Measurements from ENCODE around the gene XPR1. TPM values are rescaled to one million over a fixed set of nuclear protein-coding genes. Genes with fewer than 3 reads are reported as not detected.

XPR1 gene
- total and polyA plus RNA-seq, 7 experiments from 2014 or later, result 5.4 to 19.7 (median 15.4) TPM

DNA sequence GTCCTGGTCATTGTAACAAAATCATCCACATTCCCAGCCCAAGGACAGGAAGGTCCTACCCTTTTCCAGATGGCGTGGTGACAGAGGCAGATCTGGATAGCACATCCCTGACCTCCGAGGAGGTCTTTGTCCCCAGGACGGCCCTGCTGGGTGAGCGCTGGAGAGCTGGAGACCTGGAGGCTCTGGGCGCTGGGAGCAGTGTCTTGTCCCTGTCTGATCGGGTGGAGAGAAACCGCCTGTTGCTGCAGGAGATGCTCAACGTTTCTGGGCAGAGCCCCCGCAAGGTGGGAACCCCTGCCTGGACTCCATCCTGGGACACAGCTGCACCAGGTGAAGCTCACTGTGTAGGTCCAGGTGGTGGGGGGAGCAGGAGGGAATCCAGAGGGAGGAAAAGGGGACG lies 284.9 kb downstream of the XPR1 start:
- Mint-ChIP-seq H3K4me1 (peaks cover 0 to 10% (median 6%) of the 10 kb centered on the region in 7 donors), H3K27ac (no peak overlapping the region), H3K36me3 (peaks cover 0 to 3% (median 0%) of the 10 kb centered on the region in 5 donors), H3K27me3 (peaks cover 20 to 30% (median 26%) of the 10 kb centered on the region in 5 donors), H3K4me3 (no peak overlapping the region), H3K9me3 (peaks cover 0 to 1% (median 0%) of the 10 kb centered on the region in 11 donors)
- intact Hi-C loops (cut with micrococcal nuclease), result no loop called here
- no peaks in the 10 kb centered on the region for H3K9me3 ChIP-seq (ENCODE audit: control insufficient read depth in 2 of 3, low read length in 3 of 3)
- ATAC-seq (no peak), DNase-seq (no peak)
- H3K4me1 ChIP-seq (ENCODE audit: control insufficient read depth in 2 of 2, insufficient read depth in 2 of 2, low read length in 2 of 2), result no peaks in the 10 kb centered on the region
- ChIA-PET POLR2A (no interaction called here), CTCF (interaction anchor here (0.6 kb wide), 1 partner anchor 14 kb away, joined by 3 read pairs; no protein-coding TSS in a partner anchor)
- H3K4me3 ChIP-seq (ENCODE audit: low read length), result no peak overlapping the region
- no peaks in the 10 kb centered on the region for H3K36me3 ChIP-seq (ENCODE audit: control insufficient read depth in 2 of 3, insufficient read depth in 3 of 3, low read length in 3 of 3)
- H3K27me3 ChIP-seq (ENCODE audit: control insufficient read depth in 2 of 2, insufficient read depth in 2 of 2, low read length in 2 of 2), result no peaks in the 10 kb centered on the region
- no peak overlapping the region for H3K27ac ChIP-seq (ENCODE audit: low read depth, low read length)

- Histone ChIP-seq H3K4me3 (ENCODE audit: low read length) (no peak overlapping the region), H3K36me3 (ENCODE audit: control insufficient read depth in 2 of 3, insufficient read depth in 3 of 3, low read length in 3 of 3) (no peaks in the 10 kb centered on the region), H3K9me3 (ENCODE audit: control insufficient read depth in 2 of 3, low read length in 3 of 3) (no peaks in the 10 kb centered on the region), H3K4me1 (ENCODE audit: control insufficient read depth in 2 of 2, insufficient read depth in 2 of 2, low read length in 2 of 2) (no peaks in the 10 kb centered on the region), H3K27ac (ENCODE audit: low read depth, low read length) (no peak overlapping the region), H3K27me3 (ENCODE audit: control insufficient read depth in 2 of 2, insufficient read depth in 2 of 2, low read length in 2 of 2) (no peaks in the 10 kb centered on the region)
- no peak overlapping the region for H3K27ac Mint-ChIP-seq
- H3K27me3 Mint-ChIP-seq, result peaks cover 17 to 26% (median 22%) of the 10 kb centered on the region in 5 donors
- H3K4me3 Mint-ChIP-seq, result no peak overlapping the region
- ChIA-PET CTCF (interaction anchor here (0.6 kb wide), 1 partner anchor 15 kb away, joined by 3 read pairs; no protein-coding TSS in a partner anchor), POLR2A (no interaction called here)
- intact Hi-C loops (cut with micrococcal nuclease), result no loop called here
- H3K4me1 Mint-ChIP-seq, result peaks cover 0 to 9% (median 5%) of the 10 kb centered on the region in 7 donors
- H3K9me3 Mint-ChIP-seq, result peaks cover 0 to 1% (median 0%) of the 10 kb centered on the region in 11 donors
- DNase-seq, result no peak
- no peak for ATAC-seq
- H3K36me3 Mint-ChIP-seq, result peaks cover 0 to 3% (median 0%) of the 10 kb centered on the region in 5 donors
These were observed 285.7 kb downstream of the XPR1 start for GRCh38 chr1:180917306-180918065.

DNA sequence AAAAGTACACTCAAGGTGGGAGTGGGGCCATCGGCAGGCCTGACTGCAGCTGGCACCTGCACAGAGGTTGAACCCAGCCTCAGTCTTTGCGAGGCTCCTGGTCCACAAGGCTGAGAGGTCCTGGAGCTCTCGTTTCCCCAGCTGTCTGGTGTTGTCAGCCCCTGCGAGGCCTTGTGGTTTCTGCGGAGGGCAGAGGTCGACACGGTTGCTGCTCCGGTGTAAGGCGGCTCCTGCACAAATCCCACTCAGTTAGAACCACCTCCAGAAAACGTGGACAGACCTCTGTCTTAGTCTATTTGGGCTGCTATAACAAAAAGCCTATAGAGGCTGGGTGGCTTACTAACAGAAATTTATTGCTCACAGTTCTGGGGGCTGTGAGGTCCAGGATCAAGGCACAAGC lies 286.7 kb downstream of the XPR1 start:
- Mint-ChIP-seq H3K36me3 (peaks cover 0 to 3% (median 0%) of the 10 kb centered on the region in 5 donors), H3K4me3 (no peak overlapping the region), H3K9me3 (peaks cover 0 to 1% (median 0%) of the 10 kb centered on the region in 11 donors), H3K27ac (no peak overlapping the region), H3K4me1 (peaks cover 0 to 7% (median 3%) of the 10 kb centered on the region in 7 donors), H3K27me3 (peaks cover 15 to 23% (median 19%) of the 10 kb centered on the region in 5 donors)
- DNase-seq (no peak), ATAC-seq (no peak)
- POLR2A ChIA-PET, result no interaction called here
- H3K4me3 ChIP-seq (ENCODE audit: low read length), result no peak overlapping the region
- no peak overlapping the region for H3K27ac ChIP-seq (ENCODE audit: low read depth, low read length)
- CTCF ChIA-PET, result no interaction called here
- intact Hi-C loops (cut with micrococcal nuclease), result no loop called here
- H3K36me3 ChIP-seq (ENCODE audit: control insufficient read depth in 2 of 3, insufficient read depth in 3 of 3, low read length in 3 of 3), result no peaks in the 10 kb centered on the region
- no peaks in the 10 kb centered on the region for H3K4me1 ChIP-seq (ENCODE audit: control insufficient read depth in 2 of 2, insufficient read depth in 2 of 2, low read length in 2 of 2)
- H3K27me3 ChIP-seq (ENCODE audit: control insufficient read depth in 2 of 2, insufficient read depth in 2 of 2, low read length in 2 of 2), result no peaks in the 10 kb centered on the region
- no peaks in the 10 kb centered on the region for H3K9me3 ChIP-seq (ENCODE audit: control insufficient read depth in 2 of 3, low read length in 3 of 3)

DNA sequence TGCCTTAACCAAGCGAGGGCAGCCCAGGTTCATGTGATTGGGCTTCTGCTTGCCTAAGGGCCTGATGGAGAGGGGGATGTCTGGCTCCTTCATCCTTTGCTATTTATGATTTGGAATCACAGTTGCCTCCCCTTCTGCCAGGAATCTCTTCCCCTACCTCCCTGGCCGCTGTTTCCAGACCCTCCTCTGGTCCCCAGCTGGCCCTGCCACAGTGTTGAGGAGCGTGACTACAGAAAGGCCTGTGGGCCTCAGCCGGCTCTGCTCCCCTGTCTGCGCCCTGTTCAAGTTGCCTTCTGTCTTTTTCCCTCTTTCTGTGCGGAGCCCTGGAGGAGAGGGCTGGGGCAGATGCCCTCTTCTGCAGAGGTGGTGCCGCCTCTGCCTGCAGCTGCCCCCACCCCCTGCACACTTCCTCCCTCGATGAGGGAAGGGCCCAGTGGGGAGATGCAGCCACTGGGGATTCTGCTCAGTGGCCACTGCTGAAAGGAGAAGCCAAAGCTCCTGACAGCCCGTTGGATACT lies 287.4 kb downstream of the XPR1 start:
- POLR2A ChIA-PET, result no interaction called here
- Mint-ChIP-seq H3K4me3 (peak overlapping the region in 1 of 10 donors; percentile 19), H3K36me3 (no peaks in the 10 kb centered on the region), H3K27me3 (peaks cover 8 to 20% (median 12%) of the 10 kb centered on the region in 5 donors), H3K9me3 (no peaks in the 10 kb centered on the region), H3K4me1 (no peaks in the 10 kb centered on the region), H3K27ac (no peak overlapping the region)
- Histone ChIP-seq H3K4me3 (ENCODE audit: low read length) (no peak overlapping the region), H3K27ac (ENCODE audit: low read depth, low read length) (no peak overlapping the region), H3K4me1 (ENCODE audit: control insufficient read depth in 2 of 2, insufficient read depth in 2 of 2, low read length in 2 of 2) (no peaks in the 10 kb centered on the region), H3K27me3 (ENCODE audit: control insufficient read depth in 2 of 2, insufficient read depth in 2 of 2, low read length in 2 of 2) (no peaks in the 10 kb centered on the region), H3K9me3 (ENCODE audit: control insufficient read depth in 2 of 3, low read length in 3 of 3) (no peaks in the 10 kb centered on the region), H3K36me3 (ENCODE audit: control insufficient read depth in 2 of 3, insufficient read depth in 3 of 3, low read length in 3 of 3) (no peaks in the 10 kb centered on the region)
- intact Hi-C loops (cut with micrococcal nuclease), result no loop called here
- CTCF ChIA-PET, result no interaction called here
- ATAC-seq (no peak), DNase-seq (no peak)

DNA sequence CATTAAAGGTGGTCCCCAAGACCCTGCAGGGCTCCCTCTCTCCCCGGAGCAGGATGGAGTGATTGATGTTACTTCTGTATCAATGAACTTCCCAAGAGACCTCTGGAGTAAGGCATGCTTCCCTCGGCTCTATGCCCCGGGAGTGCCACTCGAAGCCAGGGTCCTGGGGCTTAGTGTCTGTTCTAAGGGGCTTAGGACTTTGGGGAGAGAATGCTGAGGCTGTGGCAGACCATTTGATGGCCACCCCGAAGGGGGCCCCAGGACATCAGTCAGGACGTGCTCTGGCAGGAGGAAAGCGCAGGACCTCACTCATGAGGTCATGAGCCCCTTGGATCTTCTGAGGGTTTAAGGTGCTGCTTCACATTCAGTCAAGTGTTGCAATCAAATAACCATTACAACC lies 288.4 kb downstream of the XPR1 start:
- no peaks in the 10 kb centered on the region for H3K36me3 ChIP-seq (ENCODE audit: control insufficient read depth in 2 of 3, insufficient read depth in 3 of 3, low read length in 3 of 3)
- no peaks in the 10 kb centered on the region for H3K27me3 ChIP-seq (ENCODE audit: control insufficient read depth in 2 of 2, insufficient read depth in 2 of 2, low read length in 2 of 2)
- Mint-ChIP-seq H3K27ac (no peak overlapping the region), H3K27me3 (peaks cover 4 to 12% (median 5%) of the 10 kb centered on the region in 5 donors), H3K4me3 (no peak overlapping the region), H3K36me3 (no peaks in the 10 kb centered on the region), H3K4me1 (no peaks in the 10 kb centered on the region), H3K9me3 (no peaks in the 10 kb centered on the region)
- intact Hi-C loops (cut with micrococcal nuclease), result no loop called here
- H3K4me3 ChIP-seq (ENCODE audit: low read length), result no peak overlapping the region
- H3K27ac ChIP-seq (ENCODE audit: low read depth, low read length), result no peak overlapping the region
- CTCF ChIA-PET, result no interaction called here
- H3K4me1 ChIP-seq (ENCODE audit: control insufficient read depth in 2 of 2, insufficient read depth in 2 of 2, low read length in 2 of 2), result no peaks in the 10 kb centered on the region
- ATAC-seq (no peak), DNase-seq (no peak)
- POLR2A ChIA-PET, result no interaction called here
- no peaks in the 10 kb centered on the region for H3K9me3 ChIP-seq (ENCODE audit: control insufficient read depth in 2 of 3, low read length in 3 of 3)

GRCh38 chr1:180920702-180921101 lies 288.9 kb downstream of the XPR1 start:
- Mint-ChIP-seq H3K4me3 (no peak overlapping the region), H3K4me1 (no peaks in the 10 kb centered on the region), H3K9me3 (no peaks in the 10 kb centered on the region), H3K27ac (no peak overlapping the region), H3K27me3 (peaks cover 0 to 7% (median 0%) of the 10 kb centered on the region in 5 donors), H3K36me3 (no peaks in the 10 kb centered on the region)
- no peaks in the 10 kb centered on the region for H3K27me3 ChIP-seq (ENCODE audit: control insufficient read depth in 2 of 2, insufficient read depth in 2 of 2, low read length in 2 of 2)
- intact Hi-C loops (cut with micrococcal nuclease), result no loop called here
- no peaks in the 10 kb centered on the region for H3K4me1 ChIP-seq (ENCODE audit: control insufficient read depth in 2 of 2, insufficient read depth in 2 of 2, low read length in 2 of 2)
- H3K4me3 ChIP-seq (ENCODE audit: low read length), result no peak overlapping the region
- H3K9me3 ChIP-seq (ENCODE audit: control insufficient read depth in 2 of 3, low read length in 3 of 3), result no peaks in the 10 kb centered on the region
- H3K36me3 ChIP-seq (ENCODE audit: control insufficient read depth in 2 of 3, insufficient read depth in 3 of 3, low read length in 3 of 3), result no peaks in the 10 kb centered on the region
- CTCF ChIA-PET, result no interaction called here
- DNase-seq, result no peak
- POLR2A ChIA-PET, result no interaction called here
- no peak overlapping the region for H3K27ac ChIP-seq (ENCODE audit: low read depth, low read length)
- ATAC-seq, result no peak

DNA sequence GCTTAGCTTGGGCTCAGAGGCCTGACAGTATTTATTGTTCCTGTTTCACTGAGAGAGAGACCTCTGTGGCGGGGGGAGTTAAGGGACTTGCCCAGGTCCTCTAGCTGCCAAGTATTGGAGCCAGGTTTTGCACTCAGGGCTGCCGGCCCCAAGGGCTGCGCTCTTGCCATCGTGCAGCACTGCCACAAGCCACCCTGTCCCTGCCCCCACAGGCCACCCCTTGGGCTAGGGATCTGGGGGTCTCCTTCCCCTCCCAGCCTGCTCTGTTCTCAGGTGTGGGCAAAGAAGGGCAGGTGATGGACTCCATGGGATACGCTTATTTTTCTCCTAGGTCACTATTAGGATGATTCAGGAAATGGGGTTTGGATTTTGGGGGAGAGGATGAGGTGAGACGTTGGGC lies 289.6 kb downstream of the XPR1 start:
- Mint-ChIP-seq H3K9me3 (no peaks in the 10 kb centered on the region), H3K36me3 (no peaks in the 10 kb centered on the region), H3K4me1 (peaks cover 0 to 2% (median 0%) of the 10 kb centered on the region in 7 donors), H3K4me3 (no peak overlapping the region), H3K27me3 (peaks cover 0 to 5% (median 0%) of the 10 kb centered on the region in 5 donors), H3K27ac (no peak overlapping the region)
- H3K27ac ChIP-seq (ENCODE audit: low read depth, low read length), result no peak overlapping the region
- no peaks in the 10 kb centered on the region for H3K27me3 ChIP-seq (ENCODE audit: control insufficient read depth in 2 of 2, insufficient read depth in 2 of 2, low read length in 2 of 2)
- intact Hi-C loops (cut with micrococcal nuclease), result no loop called here
- H3K4me1 ChIP-seq (ENCODE audit: control insufficient read depth in 2 of 2, insufficient read depth in 2 of 2, low read length in 2 of 2), result no peaks in the 10 kb centered on the region
- ChIA-PET POLR2A (no interaction called here), CTCF (no interaction called here)
- ATAC-seq (no peak), DNase-seq (no peak)
- no peaks in the 10 kb centered on the region for H3K9me3 ChIP-seq (ENCODE audit: control insufficient read depth in 2 of 3, low read length in 3 of 3)
- H3K4me3 ChIP-seq (ENCODE audit: low read length), result no peak overlapping the region
- H3K36me3 ChIP-seq (ENCODE audit: control insufficient read depth in 2 of 3, insufficient read depth in 3 of 3, low read length in 3 of 3), result no peaks in the 10 kb centered on the region

Measured in naive thymus-derived CD4-positive, alpha-beta T cell (primary cell).